ENCODE data around the gene ANAPC2.

DNA sequence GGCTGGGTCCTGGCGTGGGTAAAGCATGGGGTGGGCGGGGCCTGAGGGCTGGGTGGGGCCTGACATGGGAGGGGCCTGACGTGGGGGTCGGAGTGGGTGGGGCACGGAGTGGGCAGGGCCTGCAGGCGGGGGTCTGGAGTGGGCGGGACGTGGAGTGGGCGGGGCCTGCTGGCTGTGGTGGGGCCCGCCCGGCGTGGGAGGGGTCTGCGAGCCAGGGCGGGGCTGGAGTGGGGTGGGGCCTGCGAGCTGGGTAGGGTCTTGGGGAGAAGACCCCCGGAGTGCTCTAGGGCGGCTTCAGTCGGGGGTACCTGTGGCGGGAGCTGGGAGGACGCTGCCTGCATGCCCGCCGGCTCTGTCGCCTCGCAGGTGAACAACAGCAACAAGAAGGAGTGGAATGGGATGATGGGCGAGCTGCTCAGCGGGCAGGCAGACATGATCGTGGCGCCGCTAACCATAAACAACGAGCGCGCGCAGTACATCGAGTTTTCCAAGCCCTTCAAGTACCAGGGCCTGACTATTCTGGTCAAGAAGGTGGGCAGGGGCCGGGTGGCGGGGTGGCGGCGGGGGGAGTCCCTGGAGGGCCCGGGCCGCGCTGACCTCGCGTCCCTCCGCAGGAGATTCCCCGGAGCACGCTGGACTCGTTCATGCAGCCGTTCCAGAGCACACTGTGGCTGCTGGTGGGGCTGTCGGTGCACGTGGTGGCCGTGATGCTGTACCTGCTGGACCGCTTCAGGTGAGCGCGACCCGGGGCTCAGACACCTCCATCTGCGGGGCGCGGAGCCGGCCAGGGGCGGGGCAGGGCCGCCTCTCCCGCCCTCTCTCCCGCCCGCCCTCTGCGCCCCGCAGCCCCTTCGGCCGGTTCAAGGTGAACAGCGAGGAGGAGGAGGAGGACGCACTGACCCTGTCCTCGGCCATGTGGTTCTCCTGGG, 26.5 kb downstream of the ANAPC2 start:
- TF ChIP-seq, protein P1, sequence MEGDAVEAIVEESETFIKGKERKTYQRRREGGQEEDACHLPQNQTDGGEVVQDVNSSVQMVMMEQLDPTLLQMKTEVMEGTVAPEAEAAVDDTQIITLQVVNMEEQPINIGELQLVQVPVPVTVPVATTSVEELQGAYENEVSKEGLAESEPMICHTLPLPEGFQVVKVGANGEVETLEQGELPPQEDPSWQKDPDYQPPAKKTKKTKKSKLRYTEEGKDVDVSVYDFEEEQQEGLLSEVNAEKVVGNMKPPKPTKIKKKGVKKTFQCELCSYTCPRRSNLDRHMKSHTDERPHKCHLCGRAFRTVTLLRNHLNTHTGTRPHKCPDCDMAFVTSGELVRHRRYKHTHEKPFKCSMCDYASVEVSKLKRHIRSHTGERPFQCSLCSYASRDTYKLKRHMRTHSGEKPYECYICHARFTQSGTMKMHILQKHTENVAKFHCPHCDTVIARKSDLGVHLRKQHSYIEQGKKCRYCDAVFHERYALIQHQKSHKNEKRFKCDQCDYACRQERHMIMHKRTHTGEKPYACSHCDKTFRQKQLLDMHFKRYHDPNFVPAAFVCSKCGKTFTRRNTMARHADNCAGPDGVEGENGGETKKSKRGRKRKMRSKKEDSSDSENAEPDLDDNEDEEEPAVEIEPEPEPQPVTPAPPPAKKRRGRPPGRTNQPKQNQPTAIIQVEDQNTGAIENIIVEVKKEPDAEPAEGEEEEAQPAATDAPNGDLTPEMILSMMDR (IDR thresholded peaks at IDR 0.05), result no peak
- no peak for TF ChIP-seq POLR2A (IDR thresholded peaks at IDR 0.05)
